ENCODE measurements around the gene ADAMTS2.

- TF ChIP-seq CTCF (IDR thresholded peaks at IDR 0.05 in 8 of 11, conservative IDR thresholded peaks at IDR 0.05 in 3 of 11): no peak
- no peak for TF ChIP-seq POLR2A (IDR thresholded peaks at IDR 0.05)
- no peak for TF ChIP-seq POLR2AphosphoS5 (IDR thresholded peaks at IDR 0.05)
Observed at GRCh38 chr5:179339081-179339480, 6.2 kb downstream of the ADAMTS2 start.
